Esophagus muscularis mucosa (tissue), 4 donors: ENCODE results near the gene PHOX2B. TPM values are rescaled to one million over a fixed set of nuclear protein-coding genes. Genes with fewer than 3 reads are reported as not detected.
"Not testable (repeated sequence)": the region's sequence is repeated elsewhere in the genome, so short reads cannot be mapped to it uniquely, and the experiment has no call there.

Experiments
- DNase-seq: peaks from one replicate; pipeline ENCODE4 v3.0.0-alpha.2; 2017; ENCODE audit errors: extremely low spot score
- H3K27ac ChIP-seq, 4 donors: fragments of 200-600 bp; sonication (generic); replicated peaks in 1 of 4; 1 replicate in 3 of 4; 2 replicates in 1 of 4; pipeline ENCODE4 v1.5.1; 2016 to 2019; ENCODE audit warnings: mild to moderate bottlenecking in 1 of 4
- H3K27me3 ChIP-seq, 4 donors: fragments of 200-600 bp; sonication (generic); one replicate each; pipeline versions ENCODE4 v1.5.1 to v1.6.0; 2016 to 2019
- H3K36me3 ChIP-seq, 4 donors: fragments of 200-600 bp; sonication (generic); one replicate each; pipeline ENCODE4 v1.5.1; 2016 to 2019
- H3K4me1 ChIP-seq, 4 donors: fragments of 200-600 bp; sonication (generic); one replicate each; pipeline ENCODE4 v1.5.1; 2016 to 2019
- H3K4me3 ChIP-seq, 4 donors: fragments of 200-600 bp; sonication (generic); 1 replicate in 2 of 4; 2 replicates in 2 of 4; pipeline ENCODE4 v1.5.1; 2016 to 2019; ENCODE audit warnings: mild to moderate bottlenecking in 4 of 4, moderate library complexity in 1 of 4
- H3K9me3 ChIP-seq, 4 donors: fragments of 200-600 bp; sonication (generic); 1 replicate in 3 of 4; 2 replicates in 1 of 4; pipeline ENCODE4 v1.5.1; 2016 to 2019
- CTCF ChIP-seq, 3 experiments: fragments of 200-600 bp in 2 of 3; fragments of 450-650 bp in 1 of 3; sonication (generic) in 2 of 3; IDR thresholded peaks; one replicate each; pipeline ENCODE4 v1.5.1; 2017 to 2019; ENCODE audit warnings: antibody characterized with exemption in 3 of 3, mild to moderate bottlenecking in 2 of 3, moderate library complexity in 1 of 3
- EP300 ChIP-seq: sonication (generic); formaldehyde crosslinking; IDR thresholded peaks from one replicate; pipeline ENCODE4 v1.6.1; 2017; ENCODE audit warnings: antibody characterized with exemption
- POLR2A ChIP-seq: fragments of 450-650 bp; IDR thresholded peaks from one replicate; pipeline ENCODE4 v1.6.1; 2017; ENCODE audit warnings: antibody characterized with exemption, moderate library complexity, mild to moderate bottlenecking, low read depth
- POLR2AphosphoS5 ChIP-seq, 2 donors: sonication (generic); formaldehyde crosslinking; IDR thresholded peaks; one replicate each; pipeline ENCODE4 v1.6.1; 2017; ENCODE audit warnings: antibody characterized with exemption in 2 of 2
- WGBS: methylation state at CpG from one replicate; pipeline ENCODE4 v1.1.5; 2018; 5-methylcytosine and 5-hydroxymethylcytosine counted together
- intact Hi-C: fragments of 100-400 bp; cut with DNase I; formaldehyde crosslinking; loops from one replicate; pipeline ENCODE4 v1.15.1; 2023
- total RNA-seq, 4 donors: library from RNA; depleted of rRNA; stranded (reverse); fragments of >200 nt; gene quantifications; one replicate each; pipeline versions ENCODE4 v1.1.0 to v1.2.1, GENCODE V29; 2016

The PHOX2B gene
- total RNA-seq, 4 donors from 2014 or later, result 0.19 to 3.0 (median 0.66) TPM; not detected in 1

- intact Hi-C loops, result no loop called here
- Histone ChIP-seq H3K9me3 (peaks cover 0 to 4% (median 4%) of the 10 kb centered on the region in 4 donors), H3K4me1 (peaks cover 0 to 25% (median 15%) of the 10 kb centered on the region in 4 donors), H3K36me3 (no peaks in the 10 kb centered on the region), H3K4me3 (no peak overlapping the region), H3K27ac (no peak overlapping the region), H3K27me3 (peaks cover 0 to 93% (median 41%) of the 10 kb centered on the region in 4 donors)
- peak; percentile 62 for DNase-seq
- 6% methylated on average over 33 of the region's 33 CpGs for WGBS
- TF ChIP-seq EP300 (no peak), POLR2A (no peak), POLR2AphosphoS5 (IDR thresholded peaks at IDR 0.05) (no peak), CTCF (IDR thresholded peaks at IDR 0.05) (no peak)
Measured at GRCh38 chr4:41744572-41745291, 3.8 kb downstream of the PHOX2B start.

GRCh38 chr4:41741354-41741753 is 7.2 kb downstream of the PHOX2B start:
- intact Hi-C loops, result no loop called here
- Histone ChIP-seq H3K4me1 (peaks cover 0 to 11% (median 4%) of the 10 kb centered on the region in 4 donors), H3K27ac (no peak overlapping the region), H3K9me3 (peaks cover 0 to 4% (median 4%) of the 10 kb centered on the region in 4 donors), H3K27me3 (peaks cover 0 to 73% (median 17%) of the 10 kb centered on the region in 4 donors), H3K4me3 (no peak overlapping the region), H3K36me3 (no peaks in the 10 kb centered on the region)
- TF ChIP-seq POLR2AphosphoS5 (IDR thresholded peaks at IDR 0.05) (no peak), CTCF (IDR thresholded peaks at IDR 0.05) (no peak), POLR2A (no peak), EP300 (no peak)
- 50% methylated on average over 2 of the region's 2 CpGs for WGBS
- no peak for DNase-seq

- H3K27me3 ChIP-seq, result peaks cover 0 to 39% (median 0%) of the 10 kb centered on the region in 4 donors
- H3K4me1 ChIP-seq, H3K4me3 ChIP-seq, H3K9me3 ChIP-seq, H3K27ac ChIP-seq, H3K36me3 ChIP-seq, DNase-seq, intact Hi-C loops: not testable (repeated sequence)
- 86% methylated on average over 8 of the region's 8 CpGs for WGBS
Measured at GRCh38 chr4:41737491-41737890, 11.0 kb downstream of the PHOX2B start.

- H3K27ac ChIP-seq, result no peak overlapping the region
- TF ChIP-seq POLR2A (no peak), CTCF (IDR thresholded peaks at IDR 0.05) (no peak), POLR2AphosphoS5 (IDR thresholded peaks at IDR 0.05) (no peak), EP300 (no peak)
- H3K27me3 ChIP-seq, result peaks cover 0 to 16% (median 0%) of the 10 kb centered on the region in 4 donors
- intact Hi-C loops, result no loop called here
- WGBS, result 74% methylated on average over 3 of the region's 3 CpGs
- H3K36me3 ChIP-seq, result no peaks in the 10 kb centered on the region
- DNase-seq, result no peak
- H3K9me3 ChIP-seq, result no peaks in the 10 kb centered on the region
- no peaks in the 10 kb centered on the region for H3K4me1 ChIP-seq
- H3K4me3 ChIP-seq, result no peak overlapping the region
Measured at GRCh38 chr4:41734371-41734770, 14.2 kb downstream of the PHOX2B start.

GRCh38 chr4:41731569-41732126 is 16.9 kb downstream of the PHOX2B start:
- Histone ChIP-seq H3K9me3 (no peaks in the 10 kb centered on the region), H3K27me3 (peaks cover 0 to 18% (median 0%) of the 10 kb centered on the region in 4 donors), H3K27ac (no peak overlapping the region), H3K4me1 (no peaks in the 10 kb centered on the region), H3K4me3 (no peak overlapping the region), H3K36me3 (no peaks in the 10 kb centered on the region)
- no peak for DNase-seq
- intact Hi-C loops, result no loop called here
- no peak for TF ChIP-seq EP300
- TF ChIP-seq CTCF (IDR thresholded peaks at IDR 0.05), result no peak
- TF ChIP-seq POLR2A, result no peak
- no peak for TF ChIP-seq POLR2AphosphoS5 (IDR thresholded peaks at IDR 0.05)
- 39% methylated on average over 12 of the region's 12 CpGs for WGBS
